Trophoblast cell (in vitro differentiated cells and primary cell): Measurements from ENCODE around the gene SPAG17.

Experiments used
- DNase-seq, 2 donors: peaks; one replicate each; pipeline ENCODE4 v3.0.0-alpha.2; 2016
- H2AFZ ChIP-seq: 2 replicates; pipeline ENCODE4 v1.6.1; 2013; ENCODE audit warnings: low read length, moderate library complexity, mild to moderate bottlenecking; ENCODE audit not compliant: insufficient read depth, poor library complexity
- H2AK5ac ChIP-seq: 2 replicates; pipeline ENCODE4 v1.6.1; 2013; ENCODE audit warnings: mild to moderate bottlenecking, low read length
- H2BK120ac ChIP-seq: 2 replicates; pipeline ENCODE4 v1.6.1; 2013; ENCODE audit warnings: low read length, mild to moderate bottlenecking, moderate library complexity; ENCODE audit not compliant: insufficient read depth, poor library complexity
- H2BK12ac ChIP-seq: 2 replicates; pipeline ENCODE4 v1.6.1; 2013; ENCODE audit warnings: mild to moderate bottlenecking, low read length, moderate library complexity
- H2BK5ac ChIP-seq: 2 replicates; pipeline ENCODE4 v1.6.1; 2013; ENCODE audit warnings: low read length, low read depth, moderate library complexity, mild to moderate bottlenecking; ENCODE audit not compliant: poor library complexity
- H3K14ac ChIP-seq: 2 replicates; pipeline ENCODE4 v1.6.1; 2013; ENCODE audit warnings: mild to moderate bottlenecking, low read length
- H3K18ac ChIP-seq: 2 replicates; pipeline ENCODE4 v1.6.1; 2013; ENCODE audit warnings: mild to moderate bottlenecking, low read length
- H3K23ac ChIP-seq: 2 replicates; pipeline ENCODE4 v1.6.1; 2013; ENCODE audit warnings: low read length
- H3K27ac ChIP-seq: 2 replicates; pipeline ENCODE4 v1.5.1; 2013; ENCODE audit warnings: low read depth, mild to moderate bottlenecking, inconsistent platforms, low read length, moderate library complexity
- H3K27me3 ChIP-seq: 2 replicates; pipeline ENCODE4 v1.6.1; 2013; ENCODE audit warnings: inconsistent platforms, mild to moderate bottlenecking, low read length, moderate library complexity; ENCODE audit not compliant: insufficient read depth
- H3K36me3 ChIP-seq, 2 experiments: 1 replicate in 1 of 2; 2 replicates in 1 of 2; pipeline ENCODE4 v1.6.1; 2013; ENCODE audit warnings: low read length in 2 of 2, mild to moderate bottlenecking in 2 of 2, moderate library complexity in 1 of 2; ENCODE audit not compliant: insufficient read depth in 2 of 2, control insufficient read depth in 1 of 2
- H3K4ac ChIP-seq: 2 replicates; pipeline ENCODE4 v1.6.1; 2013; ENCODE audit warnings: low read depth, mild to moderate bottlenecking, low read length, moderate library complexity
- H3K4me1 ChIP-seq, 2 experiments: 1 replicate in 1 of 2; 2 replicates in 1 of 2; pipeline ENCODE4 v1.6.1; 2013; ENCODE audit warnings: low read length in 2 of 2, mild to moderate bottlenecking in 2 of 2, moderate library complexity in 1 of 2; ENCODE audit not compliant: insufficient read depth in 2 of 2, control insufficient read depth in 1 of 2
- H3K4me2 ChIP-seq: 2 replicates; pipeline ENCODE4 v1.6.1; 2013; ENCODE audit warnings: inconsistent platforms, mild to moderate bottlenecking, low read length, moderate library complexity
- H3K4me3 ChIP-seq: 2 replicates; pipeline ENCODE4 v1.5.1; 2013; ENCODE audit warnings: mild to moderate bottlenecking, low read depth, low read length, inconsistent platforms
- H3K79me1 ChIP-seq: one replicate; pipeline ENCODE4 v1.6.1; 2013; ENCODE audit warnings: low read length
- H3K79me2 ChIP-seq: 2 replicates; pipeline ENCODE4 v1.6.1; 2013; ENCODE audit warnings: low read length, mild to moderate bottlenecking; ENCODE audit not compliant: control insufficient read depth, insufficient read depth, poor library complexity
- H3K9ac ChIP-seq: 2 replicates; pipeline ENCODE4 v1.6.1; 2013; ENCODE audit warnings: mild to moderate bottlenecking, low read length
- H3K9me3 ChIP-seq: 2 replicates; pipeline ENCODE4 v1.6.1; 2013; ENCODE audit warnings: low read depth, mild to moderate bottlenecking, control low read depth, inconsistent platforms, low read length; ENCODE audit not compliant: insufficient read depth
- H4K12ac ChIP-seq: 2 replicates; pipeline ENCODE4 v1.6.1; 2013; ENCODE audit warnings: low read depth, mild to moderate bottlenecking, low read length, moderate library complexity
- H4K8ac ChIP-seq: 2 replicates; pipeline ENCODE4 v1.6.1; 2013; ENCODE audit warnings: low read depth, mild to moderate bottlenecking, low read length, moderate library complexity
- H4K91ac ChIP-seq: one replicate; pipeline ENCODE4 v1.6.1; 2013; ENCODE audit warnings: low read depth, mild to moderate bottlenecking, low read length, moderate library complexity
- WGBS: extraction: QIAGEN DNeasy Blood & Tissue Kit; methylation state at CpG from one replicate; pipeline ENCODE4 v1.1.7; 2013; ENCODE audit warnings: missing lambda C conversion rate; ENCODE audit not compliant: insufficient read length, insufficient coverage; ENCODE audit errors: extremely low coverage; 5-methylcytosine and 5-hydroxymethylcytosine counted together

Gene SPAG17

GRCh38 chr1:117911051-117911450, 274.0 kb downstream of the SPAG17 start:
- Histone ChIP-seq H2BK5ac (no peak overlapping the region), H2AFZ (no peak overlapping the region), H3K14ac (no peak overlapping the region), H3K4me3 (no peak overlapping the region), H4K8ac (no peak overlapping the region), H3K9ac (no peak overlapping the region), H3K27me3 (no peaks in the 10 kb centered on the region), H3K4ac (no peak overlapping the region), H3K27ac (no peak overlapping the region), H3K79me1 (no peaks in the 10 kb centered on the region), H4K12ac (no peak overlapping the region), H3K4me2 (no peak overlapping the region), H4K91ac (no peak overlapping the region), H3K18ac (no peak overlapping the region), H3K36me3 (peaks cover 3 to 9% of the 10 kb centered on the region in 2 experiments), H3K4me1 (no peaks in the 10 kb centered on the region), H2BK12ac (no peak overlapping the region), H3K79me2 (no peaks in the 10 kb centered on the region), H3K23ac (no peak overlapping the region), H3K9me3 (no peaks in the 10 kb centered on the region), H2BK120ac (no peak overlapping the region), H2AK5ac (no peak overlapping the region)
- DNase-seq, result no peak

GRCh38 chr1:117905019-117905418, 280.0 kb downstream of the SPAG17 start:
- H3K9me3 ChIP-seq, result no peaks in the 10 kb centered on the region
- no peaks in the 10 kb centered on the region for H3K4me1 ChIP-seq
- H2AK5ac ChIP-seq, result no peak overlapping the region
- H3K79me1 ChIP-seq, result no peaks in the 10 kb centered on the region
- no peak overlapping the region for H3K18ac ChIP-seq
- no peak overlapping the region for H4K8ac ChIP-seq
- H3K79me2 ChIP-seq, result no peaks in the 10 kb centered on the region
- no peak overlapping the region for H3K23ac ChIP-seq
- WGBS, result no CpG with 5 or more reads among the region's 2 CpGs
- H3K27me3 ChIP-seq, result no peaks in the 10 kb centered on the region
- H3K9ac ChIP-seq, result no peak overlapping the region
- H3K4ac ChIP-seq, result no peak overlapping the region
- no peak overlapping the region for H2BK12ac ChIP-seq
- H3K4me3 ChIP-seq, result no peak overlapping the region
- no peak overlapping the region for H2BK120ac ChIP-seq
- H3K27ac ChIP-seq, result no peak overlapping the region
- no peak overlapping the region for H4K12ac ChIP-seq
- H3K36me3 ChIP-seq, result peaks cover 4 to 13% of the 10 kb centered on the region in 2 experiments
- no peak for DNase-seq
- no peak overlapping the region for H2BK5ac ChIP-seq
- H4K91ac ChIP-seq, result no peak overlapping the region
- H3K14ac ChIP-seq, result no peak overlapping the region
- no peak overlapping the region for H2AFZ ChIP-seq
- H3K4me2 ChIP-seq, result no peak overlapping the region

- Histone ChIP-seq H2AK5ac (no peak overlapping the region), H3K4me3 (no peak overlapping the region), H2AFZ (no peak overlapping the region), H3K9me3 (no peaks in the 10 kb centered on the region), H2BK5ac (no peak overlapping the region), H3K9ac (no peak overlapping the region), H2BK120ac (no peak overlapping the region), H3K18ac (no peak overlapping the region), H3K36me3 (peaks cover 4 to 13% of the 10 kb centered on the region in 2 experiments), H3K79me1 (no peaks in the 10 kb centered on the region), H4K8ac (no peak overlapping the region), H3K27me3 (no peaks in the 10 kb centered on the region), H4K12ac (no peak overlapping the region), H2BK12ac (no peak overlapping the region), H3K4me2 (no peak overlapping the region), H3K4me1 (no peaks in the 10 kb centered on the region), H4K91ac (no peak overlapping the region), H3K27ac (no peak overlapping the region), H3K4ac (no peak overlapping the region), H3K23ac (no peak overlapping the region), H3K79me2 (no peaks in the 10 kb centered on the region), H3K14ac (no peak overlapping the region)
- no peak for DNase-seq
- no CpG with 5 or more reads among the region's 3 CpGs for WGBS
These were observed 280.5 kb downstream of the SPAG17 start for GRCh38 chr1:117904485-117904884.
